HCT116 (cell line): ENCODE measurements around the gene SLC39A10. TPM values are rescaled to one million over a fixed set of nuclear protein-coding genes. Genes with fewer than 3 reads are reported as not detected.

Source experiments
- ATAC-seq: fragments of 200-7000 bp; cut with Tn5 transposase; 2 replicates; pipeline ENCODE4 v1.9.1; 2020; ENCODE audit warnings: mild to moderate bottlenecking, moderate library complexity
- BruUV-seq: library from RNA; stranded (reverse); fragments of 400-500 nt; replicated peaks from 2 replicates; lab custom pipeline; 2021; lab: Mats Ljungman, UMichigan
- CTCF ChIA-PET: fragments of 300-600 bp; sonication (Branson Sonifier 250); formaldehyde crosslinking; loops from one replicate; lab custom pipeline; 2021; ENCODE audit warnings: antibody characterized with exemption; lab: Charles Lee
- POLR2A ChIA-PET: fragments of 300-600, 350-600 bp; sonication (Branson Sonifier 250); formaldehyde crosslinking; loops from one replicate; lab custom pipeline; 2021; ENCODE audit warnings: antibody characterized with exemption; lab: Charles Lee
- RAD21 ChIA-PET, 2 experiments: fragments of 300-600 bp; sonication (Branson Sonifier 250); formaldehyde crosslinking; loops; one replicate each; lab custom pipeline; 2023; ENCODE audit warnings: low total read pairs in 2 of 2; ENCODE audit not compliant: uncharacterized antibody in 2 of 2, unreplicated experiment in 2 of 2, low non-redundant PET in 1 of 2; lab: Charles Lee
- DNase-seq: peaks from one replicate; pipeline ENCODE4 v3.0.0-alpha.2; 2010; ENCODE audit warnings: low read depth, low spot score
- H2AFZ ChIP-seq: fragments of 200-600 bp; shearing (Covaris generic), sonication (generic); 2 replicates; pipeline ENCODE4 v1.6.1; 2017; ENCODE audit warnings: low read depth, mixed run types, mixed read lengths, antibody characterized with exemption, low read length; ENCODE audit not compliant: poor library complexity, severe bottlenecking
- H3K27ac ChIP-seq: 2 replicates; pipeline ENCODE4 v1.5.1; 2012; ENCODE audit warnings: low read depth, low read length
- H3K27me3 ChIP-seq: fragments of 200-600 bp; sonication (generic); 2 replicates; pipeline ENCODE4 v1.6.1; 2016; ENCODE audit warnings: mixed run types, low read length, mixed read lengths; ENCODE audit not compliant: insufficient read depth
- H3K36me3 ChIP-seq, 2 experiments: fragments of 200-500 bp in 1 of 2; fragments of 200-600 bp in 1 of 2; sonication (Bioruptor generic) in 1 of 2; sonication (generic) in 1 of 2; 2 replicates each; pipeline versions ENCODE4 v1.5.1 to v1.6.1; 2014 to 2016; ENCODE audit warnings: low read length in 2 of 2, inconsistent platforms in 1 of 2, mixed read lengths in 1 of 2, mixed run types in 1 of 2; ENCODE audit not compliant: insufficient read depth in 2 of 2, control insufficient read depth in 1 of 2
- H3K4me1 ChIP-seq, 2 experiments: fragments of 200-600 bp in 1 of 2; sonication (generic) in 1 of 2; 2 replicates each; pipeline versions ENCODE4 v1.5.1 to v1.6.1; 2012 to 2017; ENCODE audit warnings: low read length in 2 of 2, inconsistent platforms in 1 of 2, mild to moderate bottlenecking in 1 of 2, mixed read lengths in 1 of 2, mixed run types in 1 of 2, moderate library complexity in 1 of 2; ENCODE audit not compliant: insufficient read depth in 2 of 2, control insufficient read depth in 1 of 2
- H3K4me2 ChIP-seq: fragments of 200-600 bp; sonication (generic); 2 replicates; pipeline ENCODE4 v1.6.1; 2017; ENCODE audit warnings: mixed run types, low read length, mixed read lengths
- H3K4me3 ChIP-seq, 2 experiments: fragments of 200-600 bp in 1 of 2; sonication (generic) in 1 of 2; replicated peaks in 1 of 2; 2 replicates each; pipeline ENCODE4 v1.5.1; 2011 to 2016; ENCODE audit warnings: low read length in 2 of 2, control low read depth in 1 of 2, low read depth in 1 of 2, mild to moderate bottlenecking in 1 of 2, mixed read lengths in 1 of 2, mixed run types in 1 of 2
- H3K79me2 ChIP-seq: fragments of 200-600 bp; sonication (generic); 2 replicates; pipeline ENCODE4 v1.6.1; 2017; ENCODE audit warnings: mild to moderate bottlenecking, mixed run types, low read length, moderate library complexity, mixed read lengths; ENCODE audit not compliant: insufficient read depth
- H3K9ac ChIP-seq: fragments of 200-600 bp; sonication (generic); 2 replicates; pipeline ENCODE4 v1.6.1; 2016; ENCODE audit warnings: low read length, mixed read lengths
- H3K9me2 ChIP-seq: fragments of 200-600 bp; sonication (generic), shearing (Covaris generic); 2 replicates; pipeline ENCODE4 v1.6.1; 2017; ENCODE audit warnings: mixed run types, mild to moderate bottlenecking, moderate library complexity; ENCODE audit not compliant: insufficient read depth
- H3K9me3 ChIP-seq, 2 experiments: fragments of 200-500 bp in 1 of 2; fragments of 200-600 bp in 1 of 2; sonication (Bioruptor generic) in 1 of 2; sonication (generic) in 1 of 2; 2 replicates each; pipeline ENCODE4 v1.6.1; 2014 to 2017; ENCODE audit warnings: low read length in 2 of 2, mixed read lengths in 2 of 2, inconsistent platforms in 1 of 2, low read depth in 1 of 2, mild to moderate bottlenecking in 1 of 2, mixed run types in 1 of 2, moderate library complexity in 1 of 2; ENCODE audit not compliant: control insufficient read depth in 1 of 2, insufficient read depth in 1 of 2
- H4K20me1 ChIP-seq: fragments of 200-600 bp; sonication (generic), shearing (Covaris generic); 2 replicates; pipeline ENCODE4 v1.6.1; 2017; ENCODE audit warnings: mixed run types, mild to moderate bottlenecking, moderate library complexity; ENCODE audit not compliant: insufficient read depth
- ATF3 ChIP-seq: IDR thresholded peaks from 2 replicates; pipeline ENCODE4 v1.6.1; 2012
- CBX3 ChIP-seq: IDR thresholded peaks from 2 replicates; pipeline ENCODE4 v1.6.1; 2012; ENCODE audit warnings: low read depth
- CEBPB ChIP-seq: IDR thresholded peaks from 2 replicates; pipeline ENCODE4 v1.6.1; 2012; ENCODE audit warnings: low read depth
- CTCF ChIP-seq, 3 experiments: fragments of 200-600 bp in 1 of 3; sonication (generic) in 1 of 3; IDR thresholded peaks in 2 of 3; conservative IDR thresholded peaks in 1 of 3; 2 replicates each; pipeline ENCODE4 v1.5.1; 2012 to 2017; ENCODE audit warnings: low read depth in 2 of 3, low read length in 2 of 3, antibody characterized with exemption in 1 of 3, borderline replicate concordance in 1 of 3, control low read depth in 1 of 3, mild to moderate bottlenecking in 1 of 3, mixed read lengths in 1 of 3, mixed run types in 1 of 3, moderate library complexity in 1 of 3; ENCODE audit not compliant: insufficient read depth in 1 of 3
- EGR1 ChIP-seq: IDR thresholded peaks from 2 replicates; pipeline ENCODE4 v1.6.1; 2012; ENCODE audit warnings: low read depth
- ELF1 ChIP-seq: IDR thresholded peaks from 2 replicates; pipeline ENCODE4 v1.6.1; 2012; ENCODE audit warnings: low read depth, borderline replicate concordance
- EZH2 ChIP-seq: fragments of 200-600 bp; sonication (generic); IDR thresholded peaks from 2 replicates; pipeline ENCODE4 v1.6.1; 2017; ENCODE audit warnings: antibody characterized with exemption, mixed run types
- EZH2phosphoT487 ChIP-seq: fragments of 200-600 bp; IDR thresholded peaks from 2 replicates; pipeline ENCODE4 v1.6.1; 2018; ENCODE audit warnings: antibody characterized with exemption, borderline replicate concordance
- FOSL1 ChIP-seq: IDR thresholded peaks from 2 replicates; pipeline ENCODE4 v1.6.1; 2012; ENCODE audit warnings: low read depth
- JUND ChIP-seq: IDR thresholded peaks from 2 replicates; pipeline ENCODE4 v1.6.1; 2012
- POLR2A ChIP-seq: IDR thresholded peaks from 2 replicates; pipeline ENCODE4 v1.7.0; 2011; ENCODE audit warnings: borderline replicate concordance; ENCODE audit not compliant: insufficient read depth, insufficient read length; ENCODE audit errors: extremely low read depth
- RAD21 ChIP-seq: IDR thresholded peaks from 2 replicates; pipeline ENCODE4 v1.6.1; 2012; ENCODE audit warnings: low read depth, mild to moderate bottlenecking
- SIN3A ChIP-seq: IDR thresholded peaks from 2 replicates; pipeline ENCODE4 v1.6.1; 2012; ENCODE audit warnings: low read depth
- SRF ChIP-seq: IDR thresholded peaks from 2 replicates; pipeline ENCODE4 v1.6.1; 2012; ENCODE audit warnings: low read depth
- TCF7L2 ChIP-seq: IDR thresholded peaks from 2 replicates; pipeline ENCODE4 v1.7.0; 2011; ENCODE audit warnings: borderline replicate concordance, inconsistent platforms; ENCODE audit not compliant: insufficient read depth, insufficient read length; ENCODE audit errors: extremely low read depth
- ZFX ChIP-seq: fragments of 450-650 bp; IDR thresholded peaks from 2 replicates; pipeline ENCODE4 v1.6.1; 2017
- ZNF274 ChIP-seq: fragments of 200-500 bp; sonication (Bioruptor generic); IDR thresholded peaks from 2 replicates; pipeline ENCODE4 v1.6.1; 2014; ENCODE audit warnings: mild to moderate bottlenecking, low read depth, low read length, inconsistent platforms
- intact Hi-C: fragments of 100-400 bp; cut with micrococcal nuclease; formaldehyde crosslinking; loops from 2 replicates; pipeline ENCODE4 v1.10.0; 2022
- total RNA-seq: library from RNA; stranded (reverse); gene quantifications from one replicate; pipeline ENCODE4 v1.2.1, GENCODE V29; 2021; ENCODE audit not compliant: unreplicated experiment

SLC39A10 gene
- total RNA-seq, 1 experiment from 2014 or later: 59.0 TPM

- Histone ChIP-seq H3K9ac (no peak overlapping the region), H3K4me3 (no peak overlapping the region), H3K4me1 (no peaks in the 10 kb centered on the region), H3K79me2 (no peaks in the 10 kb centered on the region)
- ChIA-PET POLR2A (no interaction called here), CTCF (no interaction called here)
- intact Hi-C loops: no loop called here
- no peak for TF ChIP-seq CEBPB
- no peak for TF ChIP-seq CBX3
- TF ChIP-seq, all 23 proteins: peak for 0
- no peaks in the 10 kb centered on the region for H4K20me1 ChIP-seq
- no peaks in the 10 kb centered on the region for H3K27me3 ChIP-seq
- no peaks in the 10 kb centered on the region for H3K9me2 ChIP-seq
- no peak overlapping the region for H3K4me2 ChIP-seq
- no peak for ATAC-seq
- H3K27ac ChIP-seq: no peak overlapping the region
- no peaks in the 10 kb centered on the region for H3K36me3 ChIP-seq
- H3K9me3 ChIP-seq: peaks cover 0 to 4% of the 10 kb centered on the region in 2 experiments; a peak in 1 of 4 replicates
- no TSS peak for BruUV-seq
- DNase-seq: no peak
- no peak overlapping the region for H2AFZ ChIP-seq
- RAD21 ChIA-PET: no interaction called here
Measured at GRCh38 chr2:195768431-195768830, 111.4 kb downstream of the SLC39A10 start.

GRCh38 chr2:195769975-195770374 lies 112.9 kb downstream of the SLC39A10 start:
- CTCF ChIA-PET: no interaction called here

More at GRCh38 chr2:195769975-195770374, 112.9 kb downstream of the SLC39A10 start:
- BruUV-seq: no TSS peak
- no peaks in the 10 kb centered on the region for H3K36me3 ChIP-seq
- H3K4me3 ChIP-seq: no peak overlapping the region
- no peak overlapping the region for H2AFZ ChIP-seq
- no peaks in the 10 kb centered on the region for H4K20me1 ChIP-seq
- no peak overlapping the region for H3K27ac ChIP-seq
- H3K79me2 ChIP-seq: no peaks in the 10 kb centered on the region
- RAD21 ChIA-PET: no interaction called here
- H3K9me3 ChIP-seq: no peaks in the 10 kb centered on the region
- TF ChIP-seq RAD21 (no peak), SIN3A (no peak), EZH2 (no peak), CBX3 (no peak), CEBPB (no peak), TCF7L2 (no peak), ELF1 (no peak), ZFX (no peak), ZNF274 (no peak), CTCF (IDR thresholded peaks at IDR 0.05 in 2 of 3, conservative IDR thresholded peaks at IDR 0.05 in 1 of 3; ENCODE audit: borderline replicate concordance in 1 of 3, insufficient read depth in 1 of 3, low read depth in 2 of 3, low read length in 2 of 3) (no peak), ATF3 (no peak), SRF (no peak), POLR2A (no peak), EZH2phosphoT487 (no peak), JUND (no peak), EGR1 (no peak), FOSL1 (no peak)
- intact Hi-C loops: no loop called here
- POLR2A ChIA-PET: no interaction called here
- no peak for DNase-seq
- no peaks in the 10 kb centered on the region for H3K27me3 ChIP-seq
- H3K4me2 ChIP-seq: no peak overlapping the region
- H3K9ac ChIP-seq: no peak overlapping the region
- ATAC-seq: no peak
- H3K4me1 ChIP-seq: no peaks in the 10 kb centered on the region
- no peaks in the 10 kb centered on the region for H3K9me2 ChIP-seq
